Caco-2 (cell line): ENCODE measurements around the gene C22orf39. TPM values are rescaled to one million over a fixed set of nuclear protein-coding genes. Genes with fewer than 3 reads are reported as not detected.

Source experiments
- BruUV-seq: library from RNA; stranded (reverse); fragments of 400-500 nt; replicated peaks from 2 replicates; lab custom pipeline; 2021; lab: Mats Ljungman, UMichigan
- CTCF ChIA-PET: fragments of 300-600 bp; sonication (Branson Sonifier 250); formaldehyde crosslinking; loops from one replicate; lab custom pipeline; 2022; ENCODE audit warnings: antibody characterized with exemption; lab: Charles Lee
- POLR2A ChIA-PET: fragments of 300-600 bp; sonication (Branson Sonifier 250); formaldehyde crosslinking; loops from one replicate; lab custom pipeline; 2022; ENCODE audit warnings: antibody characterized with exemption; lab: Charles Lee
- DNase-seq, 2 experiments: peaks; one replicate each; pipeline versions ENCODE4 v3.0.0 to v3.0.0-alpha.2; 2020 to 2022
- H3K27me3 ChIP-seq: replicated peaks from 2 replicates; pipeline ENCODE4 v1.6.0; 2011; ENCODE audit warnings: low read length; ENCODE audit not compliant: control insufficient read depth, insufficient read depth
- H3K36me3 ChIP-seq: 2 replicates; pipeline ENCODE4 v1.5.1; 2011; ENCODE audit warnings: low read length; ENCODE audit not compliant: control insufficient read depth, insufficient read depth
- H3K4me1 ChIP-seq: fragments of 250-450 bp; sonication (Bioruptor Pico); 2 replicates; pipeline ENCODE4 v1.5.1; 2020; ENCODE audit warnings: mild to moderate bottlenecking
- H3K4me3 ChIP-seq: 2 replicates; pipeline ENCODE4 v1.5.1; 2011; ENCODE audit warnings: low read depth, mild to moderate bottlenecking, control low read depth, low read length
- H3K9me3 ChIP-seq: fragments of 250-450 bp; sonication (Bioruptor Pico); 2 replicates; pipeline ENCODE4 v1.5.1; 2020; ENCODE audit warnings: mild to moderate bottlenecking, moderate library complexity
- H3K27ac Mint-ChIP-seq: one replicate; pipeline ENCODE4 v1.8.0; 2022; ENCODE audit warnings: mixed read lengths; ENCODE audit not compliant: unreplicated experiment
- H3K27me3 Mint-ChIP-seq: one replicate; pipeline ENCODE4 v1.8.0; 2022; ENCODE audit warnings: mixed read lengths; ENCODE audit not compliant: insufficient read depth, unreplicated experiment
- H3K36me3 Mint-ChIP-seq: one replicate; pipeline ENCODE4 v1.8.0; 2022; ENCODE audit warnings: mild to moderate bottlenecking, mixed read lengths; ENCODE audit not compliant: insufficient read depth, unreplicated experiment
- H3K4me1 Mint-ChIP-seq: one replicate; pipeline ENCODE4 v1.8.0; 2022; ENCODE audit warnings: low read depth, mixed read lengths; ENCODE audit not compliant: unreplicated experiment
- H3K4me3 Mint-ChIP-seq: one replicate; pipeline ENCODE4 v1.8.0; 2022; ENCODE audit warnings: mild to moderate bottlenecking, moderate library complexity, mixed read lengths; ENCODE audit not compliant: unreplicated experiment
- H3K9me3 Mint-ChIP-seq: one replicate; pipeline ENCODE4 v1.8.0; 2022; ENCODE audit warnings: mixed read lengths; ENCODE audit not compliant: unreplicated experiment
- intact Hi-C: fragments of 100-400 bp; cut with micrococcal nuclease; formaldehyde crosslinking; loops from one replicate; pipeline ENCODE4 v1.10.0; 2022; ENCODE audit not compliant: unreplicated experiment
- total RNA-seq: library from RNA; stranded (reverse); gene quantifications from 2 replicates; pipeline ENCODE4 v1.2.3, GENCODE V29; 2022
- TF ChIP-seq, protein P1 (sequence below), 2 experiments: fragments of 200-600 bp in 1 of 2; IDR thresholded peaks; 1 replicate in 1 of 2; 2 replicates in 1 of 2; pipeline versions ENCODE4 v1.5.1 to v1.8.0; 2011 to 2022; ENCODE audit warnings: antibody characterized with exemption in 1 of 2, control low read depth in 1 of 2, inconsistent platforms in 1 of 2, low read depth in 1 of 2, low read length in 1 of 2, mild to moderate bottlenecking in 1 of 2, moderate library complexity in 1 of 2; ENCODE audit not compliant: insufficient read depth in 1 of 2, severe bottlenecking in 1 of 2, unreplicated experiment in 1 of 2

The C22orf39 gene
- total RNA-seq, 1 experiment from 2014 or later, result 36.1 TPM

DNA sequence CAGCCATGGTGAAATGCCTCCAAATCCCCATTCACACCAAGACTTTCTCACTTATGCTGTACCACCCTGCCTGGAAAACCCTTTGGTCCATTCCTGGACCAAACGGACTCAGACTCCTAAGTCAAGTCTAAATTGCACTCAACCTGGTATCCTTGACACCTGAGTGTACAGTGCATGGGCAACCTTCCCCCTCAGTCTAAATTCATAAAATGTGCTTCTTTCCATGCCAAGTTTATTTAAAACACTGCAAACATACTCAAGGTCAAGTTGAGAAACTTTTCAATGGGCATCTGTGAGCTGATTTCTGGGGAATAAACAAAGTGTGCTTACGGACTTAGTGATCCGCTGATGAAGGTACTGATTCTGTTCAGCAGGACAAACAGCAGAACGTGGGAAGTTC lies 42.4 kb downstream of the C22orf39 start:
- DNase-seq, result no peak
- Mint-ChIP-seq H3K36me3 (peaks cover 61% of the 10 kb centered on the region), H3K27me3 (no peaks in the 10 kb centered on the region), H3K4me3 (no peak overlapping the region), H3K4me1 (no peaks in the 10 kb centered on the region), H3K27ac (no peak overlapping the region), H3K9me3 (no peaks in the 10 kb centered on the region)
- ChIA-PET CTCF (no interaction called here), POLR2A (no interaction called here)
- no peaks in the 10 kb centered on the region for H3K4me1 ChIP-seq
- TF ChIP-seq, protein P1, sequence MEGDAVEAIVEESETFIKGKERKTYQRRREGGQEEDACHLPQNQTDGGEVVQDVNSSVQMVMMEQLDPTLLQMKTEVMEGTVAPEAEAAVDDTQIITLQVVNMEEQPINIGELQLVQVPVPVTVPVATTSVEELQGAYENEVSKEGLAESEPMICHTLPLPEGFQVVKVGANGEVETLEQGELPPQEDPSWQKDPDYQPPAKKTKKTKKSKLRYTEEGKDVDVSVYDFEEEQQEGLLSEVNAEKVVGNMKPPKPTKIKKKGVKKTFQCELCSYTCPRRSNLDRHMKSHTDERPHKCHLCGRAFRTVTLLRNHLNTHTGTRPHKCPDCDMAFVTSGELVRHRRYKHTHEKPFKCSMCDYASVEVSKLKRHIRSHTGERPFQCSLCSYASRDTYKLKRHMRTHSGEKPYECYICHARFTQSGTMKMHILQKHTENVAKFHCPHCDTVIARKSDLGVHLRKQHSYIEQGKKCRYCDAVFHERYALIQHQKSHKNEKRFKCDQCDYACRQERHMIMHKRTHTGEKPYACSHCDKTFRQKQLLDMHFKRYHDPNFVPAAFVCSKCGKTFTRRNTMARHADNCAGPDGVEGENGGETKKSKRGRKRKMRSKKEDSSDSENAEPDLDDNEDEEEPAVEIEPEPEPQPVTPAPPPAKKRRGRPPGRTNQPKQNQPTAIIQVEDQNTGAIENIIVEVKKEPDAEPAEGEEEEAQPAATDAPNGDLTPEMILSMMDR (IDR thresholded peaks at IDR 0.05; ENCODE audit: insufficient read depth in 1 of 2, low read depth in 1 of 2, low read length in 1 of 2, severe bottlenecking in 1 of 2, unreplicated experiment in 1 of 2), result no peak
- intact Hi-C loops, result no loop called here
- peaks cover 3% of the 10 kb centered on the region for H3K36me3 ChIP-seq
- no peak overlapping the region for H3K4me3 ChIP-seq
- no TSS peak for BruUV-seq
- H3K9me3 ChIP-seq, result no peaks in the 10 kb centered on the region
- H3K27me3 ChIP-seq, result no peaks in the 10 kb centered on the region

DNA sequence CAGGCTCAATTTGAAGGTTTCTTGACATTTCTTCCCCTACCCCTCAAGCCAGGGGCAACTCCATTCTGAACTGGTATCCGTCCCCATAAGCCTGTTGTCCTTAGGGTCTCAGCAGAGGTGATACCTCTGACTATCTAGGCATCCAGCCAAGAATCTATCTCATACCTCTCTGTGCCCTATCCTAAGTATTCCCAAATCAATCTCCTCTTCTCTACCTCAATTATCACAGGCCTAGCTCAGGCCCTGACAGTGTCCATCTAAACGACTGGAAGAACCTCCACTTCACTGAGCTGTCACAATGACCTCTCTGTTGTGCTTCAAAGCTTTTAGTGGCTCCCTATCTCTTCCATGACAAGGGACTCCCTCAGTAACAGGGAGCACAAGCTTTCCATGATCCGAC lies 42.8 kb downstream of the C22orf39 start:
- Histone ChIP-seq H3K27me3 (no peaks in the 10 kb centered on the region), H3K36me3 (peaks cover 3% of the 10 kb centered on the region), H3K4me3 (no peak overlapping the region), H3K9me3 (no peaks in the 10 kb centered on the region), H3K4me1 (no peaks in the 10 kb centered on the region)
- Mint-ChIP-seq H3K4me3 (no peak overlapping the region), H3K27ac (no peak overlapping the region), H3K9me3 (no peaks in the 10 kb centered on the region), H3K36me3 (peaks cover 60% of the 10 kb centered on the region), H3K27me3 (no peaks in the 10 kb centered on the region), H3K4me1 (no peaks in the 10 kb centered on the region)
- no TSS peak for BruUV-seq
- TF ChIP-seq, protein P1 (IDR thresholded peaks at IDR 0.05; ENCODE audit: insufficient read depth in 1 of 2, low read depth in 1 of 2, low read length in 1 of 2, severe bottlenecking in 1 of 2, unreplicated experiment in 1 of 2), result no peak
- no peak for DNase-seq
- ChIA-PET POLR2A (no interaction called here), CTCF (no interaction called here)
- intact Hi-C loops, result no loop called here

DNA sequence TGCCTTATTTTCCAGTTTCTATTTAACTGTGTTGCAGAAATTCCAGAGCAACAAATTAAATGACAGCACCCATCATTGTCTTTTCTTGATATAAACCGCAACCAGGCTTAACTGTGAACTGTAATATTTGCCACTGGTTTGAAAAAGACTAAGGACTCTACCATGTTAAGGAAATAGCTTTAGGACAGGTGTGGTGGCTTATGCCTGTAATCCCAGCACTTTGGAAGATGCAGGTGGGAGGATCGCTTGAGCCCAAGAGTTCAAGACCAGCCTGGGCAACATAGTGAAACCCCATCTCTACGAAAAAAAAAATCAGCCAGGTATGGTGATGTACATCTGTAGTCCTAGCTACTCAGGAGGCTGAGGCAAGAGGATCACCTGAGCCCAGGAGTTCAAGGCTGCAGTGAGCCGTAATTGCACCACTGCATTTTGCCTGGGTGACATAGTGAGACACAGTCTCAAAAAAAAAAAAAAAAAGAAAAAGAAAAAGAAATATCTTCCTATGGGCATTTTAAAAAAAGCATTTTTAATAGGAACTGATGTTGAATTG lies 44.8 kb downstream of the C22orf39 start:
- no peaks in the 10 kb centered on the region for H3K27me3 ChIP-seq
- no peak overlapping the region for H3K4me3 ChIP-seq
- CTCF ChIA-PET, result no interaction called here
- no peak overlapping the region for H3K27ac Mint-ChIP-seq
- POLR2A ChIA-PET, result no interaction called here
- H3K36me3 ChIP-seq, result peaks cover 3% of the 10 kb centered on the region
- no peaks in the 10 kb centered on the region for H3K4me1 ChIP-seq
- intact Hi-C loops, result no loop called here
- BruUV-seq, result no TSS peak
- H3K4me1 Mint-ChIP-seq, result no peaks in the 10 kb centered on the region
- no peaks in the 10 kb centered on the region for H3K9me3 ChIP-seq
- TF ChIP-seq, protein P1 (IDR thresholded peaks at IDR 0.05; ENCODE audit: insufficient read depth in 1 of 2, low read depth in 1 of 2, low read length in 1 of 2, severe bottlenecking in 1 of 2, unreplicated experiment in 1 of 2), result no peak
- DNase-seq, result no peak
- peaks cover 68% of the 10 kb centered on the region for H3K36me3 Mint-ChIP-seq
- no peaks in the 10 kb centered on the region for H3K27me3 Mint-ChIP-seq
- H3K4me3 Mint-ChIP-seq, result no peak overlapping the region
- no peaks in the 10 kb centered on the region for H3K9me3 Mint-ChIP-seq
